ENCODE measurements around the gene GAL3ST2.

GRCh38 chr2:241818943-241819270 lies 42.3 kb downstream of the GAL3ST2 start:
- no peak for TF ChIP-seq CTCF (IDR thresholded peaks at IDR 0.05; ENCODE audit: insufficient read depth, low read depth, low read length)
- TF ChIP-seq EZH2 (IDR thresholded peaks at IDR 0.05; ENCODE audit: insufficient read depth, low read length), result no peak
